ENCODE data around the gene PSG4.
"Not testable (repeated sequence)": the region's sequence is repeated elsewhere in the genome, so short reads cannot be mapped to it uniquely, and the experiment has no call there.

PSG4 gene

GRCh38 chr19:43186311-43186935, 19.0 kb downstream of the PSG4 start, which contains the start of gene PSG5:
TSS of gene PSG5 (minus strand) at chr19:43186536. CDS start at chr19:43186405, 131 bp downstream.
- not testable (repeated sequence) for H3K4me3 ChIP-seq (ENCODE audit: low read length); H3K36me3 ChIP-seq (ENCODE audit: insufficient read depth, low read length); H3K9me3 ChIP-seq (ENCODE audit: low read length); H3K27me3 ChIP-seq (ENCODE audit: insufficient read depth, low read length); H2AFZ ChIP-seq (ENCODE audit: low read depth, low read length); H3K4me1 ChIP-seq (ENCODE audit: insufficient read depth, low read length)

- not testable (repeated sequence) for H3K4me1 ChIP-seq (ENCODE audit: insufficient read depth, low read length); H3K36me3 ChIP-seq (ENCODE audit: insufficient read depth, low read length); H3K4me3 ChIP-seq (ENCODE audit: low read length); H2AFZ ChIP-seq (ENCODE audit: low read depth, low read length); H3K27me3 ChIP-seq (ENCODE audit: insufficient read depth, low read length); H3K9me3 ChIP-seq (ENCODE audit: low read length)
Measured at GRCh38 chr19:43181869-43182771, 23.3 kb downstream of the PSG4 start.

GRCh38 chr19:43179569-43180147, 25.8 kb downstream of the PSG4 start:
- H3K27me3 ChIP-seq (ENCODE audit: insufficient read depth, low read length); H3K9me3 ChIP-seq (ENCODE audit: low read length); H3K4me1 ChIP-seq (ENCODE audit: insufficient read depth, low read length); H2AFZ ChIP-seq (ENCODE audit: low read depth, low read length); H3K4me3 ChIP-seq (ENCODE audit: low read length); H3K36me3 ChIP-seq (ENCODE audit: insufficient read depth, low read length): not testable (repeated sequence)

- H3K36me3 ChIP-seq (ENCODE audit: insufficient read depth, low read length): not testable (repeated sequence)
Measured at GRCh38 chr19:43178577-43178976, 26.9 kb downstream of the PSG4 start.

DNA sequence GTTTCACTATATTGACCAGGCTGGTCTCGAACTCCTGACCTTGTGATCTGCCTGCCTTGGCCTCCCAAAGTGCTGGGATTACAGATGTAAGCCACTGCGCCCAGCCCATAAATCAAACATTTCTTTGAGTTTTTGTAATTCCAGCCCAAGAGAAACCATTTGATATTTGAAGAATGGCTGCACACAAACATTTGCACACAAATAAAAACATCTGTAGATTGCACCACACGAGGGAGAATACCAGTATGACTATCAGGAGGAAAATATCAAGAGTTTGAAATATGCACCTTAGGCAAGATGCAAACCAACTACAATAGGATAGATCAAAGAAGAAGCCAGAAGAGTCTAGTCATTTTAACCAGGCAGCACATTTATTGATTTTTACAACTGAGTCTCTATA, 39.5 kb downstream of the PSG4 start:
- H2AFZ ChIP-seq (ENCODE audit: low read depth, low read length); H3K9me3 ChIP-seq (ENCODE audit: low read length); H3K4me3 ChIP-seq (ENCODE audit: low read length); H3K36me3 ChIP-seq (ENCODE audit: insufficient read depth, low read length); H3K27me3 ChIP-seq (ENCODE audit: insufficient read depth, low read length); H3K4me1 ChIP-seq (ENCODE audit: insufficient read depth, low read length): not testable (repeated sequence)

More at GRCh38 chr19:43178577-43178976, 26.9 kb downstream of the PSG4 start:
- H3K4me3 ChIP-seq (ENCODE audit: low read length); H3K4me1 ChIP-seq (ENCODE audit: insufficient read depth, low read length); H2AFZ ChIP-seq (ENCODE audit: low read depth, low read length); H3K9me3 ChIP-seq (ENCODE audit: low read length); H3K27me3 ChIP-seq (ENCODE audit: insufficient read depth, low read length): not testable (repeated sequence)

DNA sequence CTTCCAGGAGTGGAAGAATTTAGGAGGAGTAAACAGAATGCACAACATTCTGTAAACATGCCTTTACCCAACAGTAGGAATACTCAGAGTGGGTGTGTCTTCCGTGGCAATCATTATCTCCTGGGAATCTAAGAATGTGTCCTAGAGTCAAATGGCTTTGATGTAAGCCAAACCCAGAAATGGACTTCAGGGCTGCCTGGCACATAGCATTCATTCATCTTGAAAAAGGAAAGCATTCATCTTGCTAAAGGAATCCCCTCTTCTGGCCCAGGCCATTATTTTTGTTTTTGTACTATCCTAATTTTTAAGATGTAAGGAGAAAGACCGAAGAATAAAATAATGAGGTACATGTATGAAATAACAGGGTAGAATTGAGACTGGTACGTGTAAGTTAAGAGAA, 42.3 kb downstream of the PSG4 start:
- not testable (repeated sequence) for H3K4me1 ChIP-seq (ENCODE audit: insufficient read depth, low read length); H2AFZ ChIP-seq (ENCODE audit: low read depth, low read length); H3K9me3 ChIP-seq (ENCODE audit: low read length); H3K4me3 ChIP-seq (ENCODE audit: low read length); H3K36me3 ChIP-seq (ENCODE audit: insufficient read depth, low read length); H3K27me3 ChIP-seq (ENCODE audit: insufficient read depth, low read length)

- not testable (repeated sequence) for H3K9me3 ChIP-seq (ENCODE audit: low read length); H3K4me1 ChIP-seq (ENCODE audit: insufficient read depth, low read length); H2AFZ ChIP-seq (ENCODE audit: low read depth, low read length); H3K4me3 ChIP-seq (ENCODE audit: low read length); H3K36me3 ChIP-seq (ENCODE audit: insufficient read depth, low read length); H3K27me3 ChIP-seq (ENCODE audit: insufficient read depth, low read length)
Measured at GRCh38 chr19:43162261-43162660, 43.2 kb downstream of the PSG4 start.

- no peaks in the 10 kb centered on the region for H3K27me3 ChIP-seq (ENCODE audit: insufficient read depth, low read length)
- H2AFZ ChIP-seq (ENCODE audit: low read depth, low read length): no peak overlapping the region
- no peak overlapping the region for H3K4me3 ChIP-seq (ENCODE audit: low read length)
- H3K4me1 ChIP-seq (ENCODE audit: insufficient read depth, low read length): no peaks in the 10 kb centered on the region
- no peaks in the 10 kb centered on the region for H3K36me3 ChIP-seq (ENCODE audit: insufficient read depth, low read length)
- no peaks in the 10 kb centered on the region for H3K9me3 ChIP-seq (ENCODE audit: low read length)
Measured at GRCh38 chr19:43152214-43152613, 53.2 kb downstream of the PSG4 start.

DNA sequence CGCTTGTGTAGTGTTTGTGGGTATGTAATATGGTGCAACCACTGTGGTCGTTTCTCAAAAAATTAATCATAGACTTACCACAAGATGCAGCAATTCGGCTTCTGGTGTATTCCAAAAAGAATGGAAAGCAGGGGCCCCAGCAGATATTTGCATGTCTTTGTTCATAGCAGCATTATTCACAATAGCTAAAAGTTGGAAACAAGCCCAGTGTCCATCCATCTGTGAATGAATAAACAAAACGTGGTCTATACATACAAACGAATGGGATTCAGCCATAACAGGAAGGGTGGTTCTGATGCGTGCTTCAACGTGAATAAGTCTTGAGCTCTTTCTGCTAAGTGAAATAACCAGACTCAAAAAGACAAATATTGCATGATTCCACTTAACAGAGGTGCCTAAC, 55.6 kb downstream of the PSG4 start:
- H3K4me1 ChIP-seq (ENCODE audit: insufficient read depth, low read length); H2AFZ ChIP-seq (ENCODE audit: low read depth, low read length); H3K4me3 ChIP-seq (ENCODE audit: low read length); H3K27me3 ChIP-seq (ENCODE audit: insufficient read depth, low read length); H3K36me3 ChIP-seq (ENCODE audit: insufficient read depth, low read length); H3K9me3 ChIP-seq (ENCODE audit: low read length): not testable (repeated sequence)

DNA sequence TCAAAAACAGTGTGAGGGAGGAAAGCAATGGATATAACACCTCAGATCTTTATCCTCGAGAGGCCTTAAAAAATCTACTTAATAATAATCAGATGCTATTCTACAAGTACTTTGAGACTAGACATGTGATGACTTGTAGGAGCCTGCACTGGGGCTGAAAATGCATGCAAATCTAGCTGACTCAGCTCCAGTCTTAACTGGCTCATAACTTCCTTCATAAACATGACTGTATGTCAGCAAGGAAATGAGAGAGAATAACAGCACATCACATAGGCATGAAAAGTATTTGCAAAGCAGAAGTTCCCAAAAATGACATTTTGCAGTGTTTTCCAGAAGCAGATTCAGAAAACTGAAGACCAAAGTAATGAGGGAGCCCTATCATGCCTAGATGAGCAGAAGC, 57.2 kb downstream of the PSG4 start:
- Histone ChIP-seq H3K4me1 (ENCODE audit: insufficient read depth, low read length) (no peaks in the 10 kb centered on the region), H3K9me3 (ENCODE audit: low read length) (no peaks in the 10 kb centered on the region), H3K4me3 (ENCODE audit: low read length) (no peak overlapping the region), H2AFZ (ENCODE audit: low read depth, low read length) (no peak overlapping the region), H3K36me3 (ENCODE audit: insufficient read depth, low read length) (no peaks in the 10 kb centered on the region), H3K27me3 (ENCODE audit: insufficient read depth, low read length) (no peaks in the 10 kb centered on the region)
